GM20000 (cell line): ENCODE data around the gene BCL7A.
"Not testable (repeated sequence)": the region's sequence is repeated elsewhere in the genome, so short reads cannot be mapped to it uniquely, and the experiment has no call there.

ENCODE experiments used
- DNase-seq: peaks from one replicate; pipeline ENCODE4 v3.0.0; 2012; ENCODE audit warnings: low spot score
- TF ChIP-seq, protein P1 (sequence below): IDR thresholded peaks from 2 replicates; pipeline ENCODE4 v1.5.1; 2012; ENCODE audit warnings: mild to moderate bottlenecking, control low read depth; ENCODE audit errors: extremely low read depth, missing control alignments

BCL7A gene

DNA sequence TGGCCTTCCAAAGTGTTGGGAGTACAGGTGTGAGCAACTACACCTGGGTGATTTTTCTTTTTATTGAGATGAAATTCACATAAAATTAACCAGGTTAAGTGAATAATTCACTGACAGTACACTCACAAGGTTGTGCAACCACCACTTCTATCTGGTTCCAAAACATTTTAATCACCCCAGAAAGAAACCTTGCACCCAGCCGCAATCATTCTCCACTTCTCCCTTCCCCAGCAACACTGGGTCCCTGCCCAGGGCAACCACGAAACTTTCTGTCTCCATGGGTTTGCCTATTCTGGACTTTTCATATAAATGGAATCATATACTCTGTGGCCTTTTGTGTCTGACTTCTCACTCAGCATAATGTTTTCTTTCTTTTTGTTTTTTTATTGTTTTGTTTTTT is 30.6 kb downstream of the BCL7A start:
- no peak for DNase-seq

GRCh38 chr12:122054842-122055520 is 33.3 kb downstream of the BCL7A start:
- no peak for DNase-seq
- TF ChIP-seq, protein P1, sequence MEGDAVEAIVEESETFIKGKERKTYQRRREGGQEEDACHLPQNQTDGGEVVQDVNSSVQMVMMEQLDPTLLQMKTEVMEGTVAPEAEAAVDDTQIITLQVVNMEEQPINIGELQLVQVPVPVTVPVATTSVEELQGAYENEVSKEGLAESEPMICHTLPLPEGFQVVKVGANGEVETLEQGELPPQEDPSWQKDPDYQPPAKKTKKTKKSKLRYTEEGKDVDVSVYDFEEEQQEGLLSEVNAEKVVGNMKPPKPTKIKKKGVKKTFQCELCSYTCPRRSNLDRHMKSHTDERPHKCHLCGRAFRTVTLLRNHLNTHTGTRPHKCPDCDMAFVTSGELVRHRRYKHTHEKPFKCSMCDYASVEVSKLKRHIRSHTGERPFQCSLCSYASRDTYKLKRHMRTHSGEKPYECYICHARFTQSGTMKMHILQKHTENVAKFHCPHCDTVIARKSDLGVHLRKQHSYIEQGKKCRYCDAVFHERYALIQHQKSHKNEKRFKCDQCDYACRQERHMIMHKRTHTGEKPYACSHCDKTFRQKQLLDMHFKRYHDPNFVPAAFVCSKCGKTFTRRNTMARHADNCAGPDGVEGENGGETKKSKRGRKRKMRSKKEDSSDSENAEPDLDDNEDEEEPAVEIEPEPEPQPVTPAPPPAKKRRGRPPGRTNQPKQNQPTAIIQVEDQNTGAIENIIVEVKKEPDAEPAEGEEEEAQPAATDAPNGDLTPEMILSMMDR: no peak

More for the DNA sequence above, 30.6 kb downstream of the BCL7A start:
- TF ChIP-seq, protein P1: no peak

DNA sequence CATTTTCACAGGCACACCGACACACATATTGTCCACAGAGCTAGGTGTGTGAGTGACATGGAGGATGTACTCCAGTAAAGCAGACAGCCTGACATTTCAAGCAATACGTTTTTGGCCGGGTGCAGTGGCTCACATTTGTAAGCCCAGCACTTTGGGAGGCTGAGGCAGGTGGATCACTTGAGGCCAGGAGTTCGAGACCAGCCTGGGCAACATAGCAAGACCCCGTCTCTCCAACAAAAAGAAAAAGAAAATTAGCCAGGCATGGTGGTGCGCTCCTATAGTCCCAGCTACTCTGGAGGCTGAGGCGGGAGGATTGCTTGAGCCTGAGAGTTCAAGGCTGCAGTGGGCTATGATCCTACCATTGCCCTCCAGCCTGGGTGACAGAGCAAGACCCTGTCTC is 34.7 kb downstream of the BCL7A start:
- DNase-seq: not testable (repeated sequence)

DNA sequence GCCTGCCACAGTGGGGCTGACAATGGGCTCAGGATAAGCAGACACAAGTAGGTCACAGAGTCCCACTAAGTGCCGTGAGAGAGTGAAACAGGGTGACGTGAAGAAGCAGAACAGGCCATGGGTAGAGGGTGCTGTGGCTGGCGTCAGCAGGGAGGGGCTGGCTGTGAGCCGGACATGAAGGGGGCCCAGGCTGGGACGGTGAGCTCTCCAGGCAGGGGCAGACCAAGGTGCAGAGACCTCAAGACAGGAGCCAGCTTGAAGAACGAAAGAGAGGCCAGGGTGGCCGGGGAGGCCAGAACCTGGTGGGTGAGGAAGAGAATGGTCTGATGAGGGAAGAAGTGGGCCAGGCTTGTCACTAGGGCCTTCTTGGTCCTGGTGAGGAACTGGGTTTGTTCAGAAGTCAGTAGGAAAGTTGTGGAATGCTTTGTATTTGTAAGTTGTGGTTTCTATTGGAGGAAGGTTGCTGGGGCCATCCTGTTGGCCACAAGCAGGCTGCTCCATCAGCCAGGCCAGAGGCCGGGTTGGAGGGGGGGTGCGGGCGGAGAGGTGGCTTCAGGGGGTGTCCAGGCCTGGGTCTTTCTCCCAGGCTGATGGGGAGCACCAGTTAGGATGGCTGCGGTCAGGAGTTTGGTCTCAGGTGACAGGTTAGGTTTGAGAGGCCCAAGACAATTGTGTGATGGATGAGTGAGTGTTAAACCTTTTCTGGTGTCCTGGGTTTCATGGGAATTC is 35.5 kb downstream of the BCL7A start:
- no peak for DNase-seq
- TF ChIP-seq, protein P1: no peak

DNA sequence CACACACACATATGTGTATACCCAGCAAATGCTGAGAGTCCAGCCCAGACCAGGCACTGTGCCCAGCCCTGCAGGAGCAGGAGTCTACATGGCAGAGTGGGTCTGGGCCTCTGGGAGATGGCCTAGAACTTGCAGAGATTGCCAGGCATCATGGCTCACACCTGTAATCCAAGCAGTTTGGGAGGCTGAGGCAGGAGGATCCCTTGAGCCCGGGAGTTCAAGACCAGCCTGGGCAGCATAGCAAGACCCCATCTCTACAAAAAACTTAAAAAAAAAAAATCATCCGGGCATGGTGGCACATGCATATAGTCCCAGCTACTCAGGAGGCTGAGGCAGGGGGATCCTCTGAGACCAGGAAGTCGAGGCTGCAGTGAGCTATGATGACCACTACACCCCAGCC is 36.1 kb downstream of the BCL7A start:
- DNase-seq: no peak
- TF ChIP-seq, protein P1: no peak

DNA sequence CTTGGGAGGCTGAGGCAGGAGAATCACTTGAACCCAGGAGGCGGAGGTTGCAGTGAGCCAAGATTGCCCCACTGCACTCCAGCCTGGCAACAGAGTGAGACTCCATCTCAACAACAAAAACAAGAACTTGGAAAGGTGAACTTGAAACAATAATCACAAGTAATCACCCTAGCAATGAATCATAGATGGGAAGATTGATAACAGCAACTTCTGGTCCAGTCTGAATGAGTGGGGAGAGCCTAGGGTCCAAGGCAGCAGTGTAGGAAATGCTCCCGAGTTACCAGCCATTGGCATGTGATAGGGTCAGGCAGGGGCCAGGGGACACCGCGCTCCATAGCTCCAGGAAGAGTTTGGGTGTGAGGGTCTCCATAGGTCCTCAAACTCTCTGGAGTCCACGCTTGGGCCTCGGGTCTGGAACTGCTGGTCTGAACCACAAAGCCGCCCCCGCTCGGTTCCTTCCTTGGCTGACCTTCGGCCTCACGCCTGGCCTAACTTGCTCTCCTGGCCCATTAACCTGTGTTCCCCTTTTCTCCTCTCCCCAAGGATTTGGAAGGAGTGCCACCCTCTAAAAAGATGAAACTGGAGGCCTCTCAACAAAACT is 37.0 kb downstream of the BCL7A start:
- TF ChIP-seq, protein P1: no peak
- no peak for DNase-seq

DNA sequence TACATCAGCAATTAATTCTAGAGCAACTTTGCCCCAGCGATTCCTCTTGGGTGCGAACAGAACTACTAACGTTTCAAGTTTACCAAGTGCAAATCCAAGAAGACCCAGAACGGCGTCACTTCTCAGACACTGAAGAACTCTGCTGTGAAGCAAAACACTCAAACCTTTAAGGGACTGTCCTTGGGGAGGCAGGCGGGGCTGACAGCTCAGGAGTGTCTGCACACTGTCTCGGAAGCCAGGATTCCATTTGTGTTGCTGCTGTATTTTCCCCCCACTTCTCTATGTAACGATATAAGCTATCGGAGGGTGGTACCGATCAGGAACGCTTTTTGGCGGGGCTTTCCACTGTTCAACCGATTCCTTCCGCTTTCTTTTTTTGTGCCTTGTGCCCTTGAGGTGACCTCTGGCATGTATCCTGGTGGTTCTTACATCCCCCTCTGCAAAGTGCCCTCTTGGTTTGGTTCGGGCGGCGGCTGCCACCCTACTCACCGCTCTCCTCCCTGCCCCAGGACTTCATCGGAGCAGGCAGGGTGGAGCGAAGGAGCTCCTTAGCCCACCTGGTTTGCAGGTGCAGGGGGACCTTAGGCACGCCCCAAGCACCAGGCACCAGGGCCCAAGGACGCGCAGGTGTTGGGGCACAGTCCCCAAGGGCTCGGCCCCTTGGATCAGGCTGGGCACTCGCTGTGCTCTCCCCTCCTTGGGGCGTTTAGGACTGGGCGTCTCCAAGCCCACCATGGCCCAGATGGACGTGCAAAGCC is 37.7 kb downstream of the BCL7A start:
- no peak for DNase-seq
- TF ChIP-seq, protein P1: no peak
